IPS-20b (cell line): ENCODE results near the gene C19orf73.

Source experiments
- H3K27ac ChIP-seq: one replicate; pipeline ENCODE4 v1.5.1; 2013; ENCODE audit warnings: low read length
- H3K27me3 ChIP-seq: 2 replicates; pipeline ENCODE4 v1.6.1; 2013; ENCODE audit warnings: mild to moderate bottlenecking, low read length, inconsistent platforms; ENCODE audit not compliant: insufficient read depth
- H3K36me3 ChIP-seq: 2 replicates; pipeline ENCODE4 v1.6.1; 2013; ENCODE audit warnings: low read depth, mild to moderate bottlenecking, inconsistent platforms, low read length, moderate library complexity; ENCODE audit not compliant: insufficient read depth
- H3K4me1 ChIP-seq: 2 replicates; pipeline ENCODE4 v1.6.1; 2013; ENCODE audit warnings: mild to moderate bottlenecking, control low read depth, inconsistent platforms, low read length, moderate library complexity; ENCODE audit not compliant: insufficient read depth
- H3K4me3 ChIP-seq: 2 replicates; pipeline ENCODE4 v1.5.1; 2013; ENCODE audit warnings: mild to moderate bottlenecking, low read length, inconsistent platforms
- H3K9ac ChIP-seq: 2 replicates; pipeline ENCODE4 v1.6.1; 2013; ENCODE audit warnings: low read depth, mild to moderate bottlenecking, inconsistent platforms, low read length, moderate library complexity
- H3K9me3 ChIP-seq: 2 replicates; pipeline ENCODE4 v1.6.1; 2013; ENCODE audit warnings: mild to moderate bottlenecking, low read depth, low read length, inconsistent platforms; ENCODE audit not compliant: insufficient read depth

C19orf73 gene

DNA sequence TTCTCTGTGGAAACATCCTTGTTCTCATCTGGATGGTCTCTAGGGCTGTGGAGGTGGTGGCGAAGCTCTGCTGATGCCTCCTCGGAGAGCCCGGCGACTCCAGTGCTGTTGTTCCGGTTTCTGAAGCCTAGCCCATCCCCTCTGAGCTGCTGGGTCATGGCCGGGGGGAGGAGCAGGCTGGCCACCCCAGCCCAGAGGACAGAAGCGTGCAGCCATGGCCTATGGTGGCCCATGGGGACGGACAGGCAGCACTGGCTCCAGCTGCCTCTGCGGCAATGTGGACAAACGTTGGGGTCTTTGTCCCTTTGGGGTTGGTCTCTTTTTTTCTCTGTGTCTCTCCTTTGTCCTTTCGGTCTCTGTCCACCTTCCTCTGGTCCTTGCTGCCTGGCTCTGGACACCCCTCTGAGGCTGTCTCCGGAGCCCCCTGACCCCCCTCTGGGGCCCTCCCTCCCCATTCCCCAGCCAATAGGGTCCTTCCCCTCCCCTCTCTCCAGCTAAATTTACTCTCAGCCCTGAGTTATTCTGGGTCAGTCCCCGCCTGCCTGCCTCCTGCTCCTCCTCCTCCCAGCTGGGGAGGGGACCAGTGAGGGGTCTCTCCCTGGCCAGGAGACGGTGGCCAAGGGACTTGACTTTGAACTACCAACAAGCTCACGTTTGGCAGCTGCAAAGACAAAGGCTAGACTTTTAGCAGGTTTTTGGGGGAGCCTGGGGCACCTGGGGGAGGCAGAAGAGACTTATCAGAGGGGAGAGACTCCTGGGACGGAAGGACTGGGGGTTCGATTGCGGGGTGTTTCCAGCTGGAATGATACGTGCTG, 36.3 kb upstream of the C19orf73 start, which contains the start of gene HRC:
Gene HRC (minus strand): TSS at position 392 of the 815 bp plus-strand sequence. CDS start 159 bp downstream, at position 233.
- Histone ChIP-seq H3K36me3 (no peaks in the 10 kb centered on the region), H3K4me1 (peaks cover 4% of the 10 kb centered on the region; the same call in 1 of the 2 replicates), H3K27me3 (peaks cover 52% of the 10 kb centered on the region), H3K4me3 (no peak within 1 kb of the TSS), H3K27ac (no peak within 1 kb of the TSS), H3K9ac (no peak within 1 kb of the TSS), H3K9me3 (no peaks in the 10 kb centered on the region)

DNA sequence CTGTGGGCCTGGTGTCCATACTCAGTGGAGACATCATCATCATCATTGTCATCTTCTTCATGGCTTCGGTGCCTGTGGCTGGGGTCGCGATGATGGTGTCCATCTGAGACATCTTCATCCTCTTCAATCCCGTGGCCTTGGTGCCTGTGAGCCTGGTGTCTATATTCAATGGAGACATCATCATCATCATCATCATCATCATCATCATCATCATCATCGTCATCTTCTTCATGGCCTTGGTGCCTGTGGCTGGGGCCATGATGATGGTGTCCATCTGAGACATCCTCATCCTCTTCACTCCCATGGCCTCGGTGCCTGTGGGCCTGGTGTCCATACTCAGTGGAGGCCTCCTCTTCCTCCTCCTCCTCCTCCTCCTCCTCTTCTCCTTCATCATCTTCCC, 35.3 kb upstream of the C19orf73 start:
- no peaks in the 10 kb centered on the region for H3K9me3 ChIP-seq
- H3K36me3 ChIP-seq = no peaks in the 10 kb centered on the region
- no peak overlapping the region for H3K4me3 ChIP-seq
- H3K27ac ChIP-seq = no peak overlapping the region
- H3K9ac ChIP-seq = no peak overlapping the region
- peaks cover 52% of the 10 kb centered on the region for H3K27me3 ChIP-seq
- H3K4me1 ChIP-seq = peaks cover 4% of the 10 kb centered on the region; the same call in 1 of the 2 replicates

- H3K4me3 ChIP-seq = no peak overlapping the region
- H3K27ac ChIP-seq = no peak overlapping the region
- H3K27me3 ChIP-seq = peaks cover 47% of the 10 kb centered on the region
- no peak overlapping the region for H3K9ac ChIP-seq
- H3K9me3 ChIP-seq = no peaks in the 10 kb centered on the region
- H3K4me1 ChIP-seq = peaks cover 7% of the 10 kb centered on the region
- H3K36me3 ChIP-seq = no peaks in the 10 kb centered on the region
Measured at GRCh38 chr19:49153167-49153809, 34.3 kb upstream of the C19orf73 start.

DNA sequence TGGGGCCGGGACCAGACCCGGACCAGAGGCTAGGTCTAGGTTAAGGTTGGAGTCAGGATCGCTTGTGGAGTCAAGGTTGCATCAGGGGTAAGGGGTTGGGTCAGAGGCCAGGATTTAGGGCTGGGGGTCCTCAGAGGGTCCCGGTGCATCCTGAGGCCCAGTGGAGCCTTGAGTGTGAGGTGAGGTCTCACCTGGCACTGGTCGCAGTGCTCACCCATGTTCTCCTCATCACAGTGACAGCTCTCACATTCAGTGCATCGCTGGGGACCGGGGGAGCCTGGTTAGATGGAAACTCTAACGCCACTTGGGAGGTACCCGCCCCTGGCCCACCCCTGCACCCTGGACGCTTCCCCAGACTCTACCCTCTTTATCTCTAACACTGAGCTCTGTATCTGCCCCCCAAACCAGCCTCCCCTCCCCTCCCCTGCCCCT, 33.2 kb upstream of the C19orf73 start:
- Histone ChIP-seq H3K36me3 (no peaks in the 10 kb centered on the region), H3K9ac (no peak overlapping the region), H3K27me3 (peaks cover 39% of the 10 kb centered on the region), H3K4me3 (peak overlapping the region; percentile 37; the same call in 1 of the 2 replicates), H3K27ac (no peak overlapping the region), H3K9me3 (no peaks in the 10 kb centered on the region), H3K4me1 (peaks cover 8% of the 10 kb centered on the region)

DNA sequence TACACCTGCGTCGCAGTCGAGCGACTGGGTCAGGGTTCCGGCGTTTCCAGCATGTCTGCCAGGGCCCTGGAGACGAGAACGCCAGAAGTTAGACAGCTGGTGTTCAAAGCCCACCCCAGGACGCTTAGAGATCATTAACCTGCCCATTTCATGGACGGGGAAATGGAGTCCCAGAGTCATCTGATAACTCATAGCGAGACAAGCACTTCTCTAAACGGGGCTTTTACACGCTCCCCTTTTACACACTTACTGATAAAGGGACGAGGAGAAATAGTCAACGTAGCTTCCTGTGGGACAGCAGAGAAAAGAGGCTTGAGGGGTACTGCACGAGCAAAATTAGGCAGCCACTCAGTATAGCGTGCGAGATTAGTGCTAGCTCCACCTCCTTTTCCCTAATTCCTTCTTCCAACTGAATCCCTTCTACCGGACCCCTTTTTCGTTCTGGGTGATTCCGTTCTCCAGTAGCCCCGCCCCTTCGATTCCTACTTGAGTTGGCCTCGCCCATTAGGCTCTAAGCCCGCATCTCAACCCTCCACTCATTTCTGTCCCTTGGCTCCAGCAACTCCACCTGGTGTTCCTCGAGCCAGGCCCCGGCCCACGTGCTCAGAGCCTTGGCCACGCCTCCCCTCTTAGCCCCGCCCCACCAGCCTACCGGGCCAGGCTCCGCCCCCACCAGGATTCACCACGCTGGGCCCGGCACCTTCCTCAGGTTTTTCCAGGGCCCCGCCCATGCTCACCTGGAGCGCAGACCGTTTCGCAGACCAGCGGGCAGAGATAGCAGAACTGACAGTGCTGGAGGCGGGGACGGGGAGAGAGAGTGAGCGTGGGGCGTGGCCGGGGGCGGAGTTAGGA, 32.5 kb upstream of the C19orf73 start:
- Histone ChIP-seq H3K9me3 (no peaks in the 10 kb centered on the region), H3K9ac (peak overlapping the region; percentile 90; the same call in 1 of the 2 replicates), H3K4me1 (peaks cover 8% of the 10 kb centered on the region), H3K27me3 (peaks cover 35% of the 10 kb centered on the region), H3K4me3 (peak overlapping the region; percentile 95), H3K27ac (no peak overlapping the region), H3K36me3 (no peaks in the 10 kb centered on the region)

DNA sequence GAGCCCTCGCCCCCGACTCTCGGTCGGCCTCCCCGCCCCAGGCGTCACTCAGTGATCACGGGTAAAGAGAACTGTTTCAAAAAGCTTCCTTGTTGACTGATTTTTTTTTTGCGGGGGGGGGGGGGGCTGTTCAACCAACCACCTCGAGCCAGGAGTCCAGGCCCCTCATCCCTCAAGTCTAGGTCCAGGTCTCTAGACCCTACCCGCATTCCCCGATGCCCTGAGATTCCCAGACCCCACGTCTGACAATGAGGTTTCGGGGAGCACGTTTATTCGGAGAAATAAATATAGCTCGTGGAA, 32.0 kb upstream of the C19orf73 start:
- Histone ChIP-seq H3K4me3 (peak overlapping the region; percentile 95), H3K4me1 (peaks cover 4% of the 10 kb centered on the region), H3K27me3 (peaks cover 29% of the 10 kb centered on the region), H3K9me3 (no peaks in the 10 kb centered on the region), H3K9ac (peak overlapping the region; percentile 90; the same call in 1 of the 2 replicates), H3K36me3 (no peaks in the 10 kb centered on the region), H3K27ac (no peak overlapping the region)

DNA sequence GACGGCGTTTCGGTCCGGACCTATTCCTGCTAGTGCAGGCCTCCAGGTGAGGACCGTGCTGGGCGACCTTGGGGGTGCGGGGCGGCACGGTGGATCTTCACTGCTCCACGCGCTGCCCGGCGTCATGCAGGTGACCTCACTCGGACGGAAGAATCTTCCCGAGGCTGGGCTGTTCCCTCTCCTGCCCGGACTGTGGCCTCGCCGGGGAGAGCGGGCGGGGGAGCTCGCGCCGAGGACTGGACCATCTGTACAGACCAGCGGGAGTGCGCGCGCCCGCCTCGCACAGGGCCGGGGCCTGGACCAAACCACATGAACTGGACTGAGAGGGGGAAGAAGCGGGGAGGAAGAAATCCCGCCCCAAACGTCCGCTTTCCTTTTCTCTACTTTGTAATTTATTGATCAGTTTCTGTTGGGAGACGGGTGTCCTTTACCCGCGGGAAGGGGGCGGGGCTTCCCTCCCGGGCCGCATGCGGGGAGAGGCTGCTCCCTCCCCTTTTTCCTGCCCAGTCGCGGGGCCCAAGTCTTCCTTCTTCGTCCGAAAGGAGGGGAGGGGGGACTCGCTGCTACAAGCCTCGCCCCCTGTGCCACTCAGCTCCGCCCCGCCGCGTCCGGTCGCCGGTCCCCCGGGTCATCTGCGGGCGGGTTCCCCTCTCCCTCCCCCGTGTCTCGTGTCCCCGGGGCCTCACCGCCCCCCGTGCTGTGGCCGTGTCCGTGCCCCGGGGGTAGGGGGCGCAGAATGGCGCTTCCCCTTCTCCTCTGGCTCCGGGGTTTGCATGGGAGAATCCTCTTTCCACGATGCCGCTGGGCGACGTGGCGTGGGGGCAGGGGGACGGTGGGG, 31.4 kb upstream of the C19orf73 start:
- Histone ChIP-seq H3K27me3 (peaks cover 29% of the 10 kb centered on the region), H3K4me1 (peaks cover 4% of the 10 kb centered on the region), H3K36me3 (no peaks in the 10 kb centered on the region), H3K9me3 (no peaks in the 10 kb centered on the region), H3K27ac (peak overlapping the region; percentile 43), H3K9ac (peak overlapping the region; percentile 90), H3K4me3 (peak overlapping the region; percentile 95)

DNA sequence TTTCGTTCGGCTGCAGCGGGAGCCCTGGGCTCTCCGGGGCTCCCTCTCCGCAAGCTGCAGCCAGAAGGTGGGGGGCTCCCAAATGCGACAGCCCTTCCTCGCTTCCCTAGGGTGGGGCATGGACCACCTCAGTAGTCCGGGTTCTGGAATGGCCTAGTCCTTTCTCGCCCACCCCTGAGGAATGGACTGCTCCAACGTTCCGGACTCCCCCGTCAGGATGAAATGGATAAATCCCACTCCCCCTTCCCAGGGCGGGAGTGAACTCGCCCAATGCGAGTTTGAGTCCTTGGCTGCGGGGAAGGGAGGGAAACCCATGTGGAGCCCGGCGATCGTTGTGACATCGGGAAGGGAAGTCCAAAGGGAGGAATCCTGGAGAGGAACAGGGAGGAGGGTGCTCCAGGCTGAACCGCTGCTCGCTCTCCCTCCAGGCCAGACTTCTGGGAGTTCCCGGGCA, 30.7 kb upstream of the C19orf73 start:
- Histone ChIP-seq H3K36me3 (no peaks in the 10 kb centered on the region), H3K9ac (peak overlapping the region; percentile 90), H3K4me1 (peaks cover 4% of the 10 kb centered on the region), H3K9me3 (no peaks in the 10 kb centered on the region), H3K4me3 (peak overlapping the region; percentile 95), H3K27ac (peak overlapping the region; percentile 43), H3K27me3 (peaks cover 28% of the 10 kb centered on the region)

DNA sequence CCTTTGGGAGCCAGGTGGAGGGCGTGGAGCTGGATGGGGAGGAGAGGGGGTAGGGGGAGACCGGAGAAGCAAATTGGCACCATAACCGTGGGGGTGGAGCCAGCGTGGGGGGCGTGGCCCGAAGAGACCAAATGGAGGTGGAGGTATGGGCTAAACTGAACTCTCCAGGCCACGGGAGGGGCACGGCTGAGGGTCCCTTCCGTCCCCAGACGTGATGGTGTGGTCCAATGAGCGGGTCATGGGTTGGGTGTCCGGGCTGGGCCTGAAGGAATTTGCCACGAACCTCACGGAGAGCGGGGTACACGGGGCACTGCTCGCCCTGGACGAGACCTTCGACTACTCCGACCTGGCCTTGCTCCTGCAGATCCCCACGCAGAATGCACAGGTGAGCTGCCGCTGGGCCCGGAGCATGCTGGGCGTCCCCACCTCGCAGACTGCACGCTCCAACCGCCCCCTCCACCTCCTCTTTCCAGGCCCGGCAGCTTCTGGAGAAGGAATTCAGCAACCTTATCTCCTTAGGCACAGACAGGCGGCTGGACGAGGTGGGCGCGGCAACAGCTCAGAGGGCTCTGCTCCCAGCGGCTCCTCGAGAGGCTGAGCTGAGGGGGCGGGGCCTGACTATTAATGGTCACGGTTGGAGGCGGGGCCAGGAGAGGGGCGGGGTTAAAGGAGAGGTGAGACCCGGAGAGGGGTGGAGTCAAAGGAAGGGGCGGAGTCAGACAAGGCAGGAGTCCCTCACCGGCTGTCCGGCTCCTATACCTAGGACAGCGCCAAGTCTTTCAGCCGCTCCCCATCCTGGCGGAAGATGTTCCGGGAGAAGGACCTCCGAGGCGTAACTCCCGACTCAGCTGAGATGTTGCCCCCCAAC, 30.1 kb upstream of the C19orf73 start:
- no peaks in the 10 kb centered on the region for H3K36me3 ChIP-seq
- peaks cover 21% of the 10 kb centered on the region for H3K27me3 ChIP-seq
- peak overlapping the region; percentile 95 for H3K4me3 ChIP-seq
- H3K27ac ChIP-seq = peak overlapping the region; percentile 77
- no peaks in the 10 kb centered on the region for H3K9me3 ChIP-seq
- H3K9ac ChIP-seq = peak overlapping the region; percentile 90; the same call in 1 of the 2 replicates
- H3K4me1 ChIP-seq = peaks cover 4% of the 10 kb centered on the region

DNA sequence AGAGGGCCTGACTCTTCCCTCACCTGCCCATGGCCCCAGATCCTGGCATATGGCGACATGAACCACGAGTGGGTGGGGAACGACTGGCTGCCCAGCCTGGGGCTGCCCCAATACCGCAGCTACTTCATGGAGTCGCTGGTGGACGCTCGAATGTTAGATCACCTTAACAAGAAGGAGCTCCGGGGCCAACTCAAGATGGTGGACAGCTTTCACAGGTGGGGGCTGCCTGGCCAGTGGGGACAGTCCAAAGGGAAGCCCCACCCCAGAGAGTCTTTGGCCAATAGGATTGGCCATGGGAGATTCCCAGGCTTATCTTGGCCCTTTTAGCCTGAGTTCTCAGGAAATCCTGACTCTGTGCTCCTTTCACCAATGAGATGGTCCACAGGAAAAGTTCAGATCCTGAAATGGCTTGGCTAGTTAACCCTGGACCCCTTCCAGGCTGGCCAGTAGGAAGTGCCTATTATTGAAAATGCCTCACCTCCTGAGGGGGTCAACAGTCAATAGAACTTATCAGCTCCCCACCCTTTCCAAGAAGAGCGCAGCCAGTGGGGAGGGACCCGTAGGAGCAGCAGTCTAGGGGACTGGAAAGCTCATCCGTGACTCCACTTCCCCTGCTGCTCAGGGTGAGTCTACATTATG, 29.2 kb upstream of the C19orf73 start:
- Histone ChIP-seq H3K9ac (peak overlapping the region; percentile 85; the same call in 1 of the 2 replicates), H3K9me3 (no peaks in the 10 kb centered on the region), H3K4me1 (peaks cover 4% of the 10 kb centered on the region), H3K4me3 (peak overlapping the region; percentile 95), H3K36me3 (no peaks in the 10 kb centered on the region), H3K27ac (peak overlapping the region; percentile 77), H3K27me3 (peaks cover 12% of the 10 kb centered on the region)
